Measurements from ENCODE around the gene LEFTY1. TPM values are rescaled to one million over a fixed set of nuclear protein-coding genes. Genes with fewer than 3 reads are reported as not detected.
"Not testable (repeated sequence)": the region's sequence is repeated elsewhere in the genome, so short reads cannot be mapped to it uniquely, and the experiment has no call there.

The LEFTY1 gene
- total and polyA plus RNA-seq, 9 donors, result 0.43 to 5.1 (median 2.0) TPM

GRCh38 chr1:225838793-225839192 lies 50.2 kb downstream of the LEFTY1 start:
- 78 to 89% (median 81%) methylated on average over 14 of the region's 14 CpGs for WGBS, 3 donors
- Histone ChIP-seq H3K36me3 (no peaks in the 10 kb centered on the region), H3K4me3 (no peak overlapping the region), H3K27ac (no peak overlapping the region), H3K4me1 (ENCODE audit: insufficient read depth) (peaks cover 7% of the 10 kb centered on the region), H3K27me3 (no peaks in the 10 kb centered on the region), H3K9me3 (no peaks in the 10 kb centered on the region)
- no peak for DNase-seq
- no peak for TF ChIP-seq POLR2A (IDR thresholded peaks at IDR 0.05)
- TF ChIP-seq CTCF (IDR thresholded peaks at IDR 0.05), result no peak
- TF ChIP-seq EP300 (IDR thresholded peaks at IDR 0.05), result no peak
- intact Hi-C loops (cut with DNase I), result no loop called here

GRCh38 chr1:225836296-225836695 lies 52.6 kb downstream of the LEFTY1 start:
- peak overlapping the region in 1 of 2 donors; percentile 60 for H3K27ac ChIP-seq
- H3K4me3 ChIP-seq; H3K9me3 ChIP-seq; H3K4me1 ChIP-seq (ENCODE audit: insufficient read depth); H3K27me3 ChIP-seq; H3K36me3 ChIP-seq; intact Hi-C loops (cut with DNase I); DNase-seq: not testable (repeated sequence)
- 55 to 66% (median 61%) methylated on average over 4 of the region's 4 CpGs for WGBS, 3 donors

Small RNAs within 50 kb of the gene (microRNA-seq; reads per million reads assigned to microRNA genes)
- 0.38 to 0.63 (median 0.54) reads per million in 3 donors for gene MIR6741

Small RNAs within 50 kb of the gene (small RNA-seq; reads per million reads assigned to genes)
- gene AL117348.1, result not detected

Other genes with a start within 250 kb of the LEFTY1 start
- gene ENAH, start 236.0 kb downstream of the LEFTY1 start, total RNA-seq, result 100 to 1,000 TPM in 1 of 7 donors, 10 to 100 TPM in 6; 33.4 to 112 (median 88.6) TPM
- 100 to 1,000 TPM in 1 of 2 donors, 10 to 100 TPM in 1; 40.1 to 137 TPM for gene ENAH, start 236.0 kb downstream of the LEFTY1 start, polyA plus RNA-seq
- 100 to 1,000 TPM; 151 to 239 (median 193) TPM for gene SRP9, start 111.3 kb downstream of the LEFTY1 start, total RNA-seq
- 100 to 1,000 TPM; 186 to 187 TPM for gene SRP9, start 111.3 kb downstream of the LEFTY1 start, polyA plus RNA-seq
- gene EPHX1, start 79.0 kb downstream of the LEFTY1 start, total RNA-seq, result 100 to 1,000 TPM; 213 to 462 (median 302) TPM
- 100 to 1,000 TPM; 285 to 566 TPM for gene EPHX1, start 79.0 kb downstream of the LEFTY1 start, polyA plus RNA-seq
- 10 to 100 TPM; 42.4 to 82.8 (median 65.5) TPM for gene TMEM63A, start 6.8 kb downstream of the LEFTY1 start, total RNA-seq
- 10 to 100 TPM; 29.6 to 36.2 TPM for gene TMEM63A, start 6.8 kb downstream of the LEFTY1 start, polyA plus RNA-seq
- gene PYCR2, start 35.1 kb upstream of the LEFTY1 start, total RNA-seq, result 10 to 100 TPM; 48.8 to 93.3 (median 58.7) TPM
- gene PYCR2, start 35.1 kb upstream of the LEFTY1 start, polyA plus RNA-seq, result 10 to 100 TPM; 35.8 to 66.1 TPM
- 100 to 1,000 TPM in 1 of 7 donors, 10 to 100 TPM in 5, 1 to 10 TPM in 1; 9.7 to 196 (median 21.4) TPM for gene LEFTY2, start 52.1 kb upstream of the LEFTY1 start, total RNA-seq
- gene LEFTY2, start 52.1 kb upstream of the LEFTY1 start, polyA plus RNA-seq, result 10 to 100 TPM; 20.3 to 37.2 TPM
- gene SDE2, start 110.2 kb upstream of the LEFTY1 start, total RNA-seq, result 10 to 100 TPM; 16.0 to 24.4 (median 18.3) TPM
- 10 to 100 TPM; 13.1 to 13.2 TPM for gene SDE2, start 110.2 kb upstream of the LEFTY1 start, polyA plus RNA-seq
- 100 to 1,000 TPM; 266 to 526 (median 420) TPM for gene H3-3A, start 173.6 kb upstream of the LEFTY1 start, total RNA-seq
- gene H3-3A, start 173.6 kb upstream of the LEFTY1 start, polyA plus RNA-seq, result 100 to 1,000 TPM; 500 to 590 TPM